GM12878 (cell line): Measurements from ENCODE around the gene ZMYND19. TPM values are rescaled to one million over a fixed set of nuclear protein-coding genes. Genes with fewer than 3 reads are reported as not detected.

Experiments used
- BRCA1 ChIP-seq: IDR thresholded peaks from 2 replicates; pipeline ENCODE4 v1.6.1; 2011; ENCODE audit warnings: low read depth, low read length, improper control_type of control experiment
- CBX5 ChIP-seq: sonication (generic); IDR thresholded peaks from 2 replicates; pipeline ENCODE4 v1.6.1; 2016; ENCODE audit warnings: low read depth, moderate library complexity, mild to moderate bottlenecking, inconsistent platforms
- CHD4 ChIP-seq: fragments of 200-600 bp; sonication (generic); IDR thresholded peaks from 2 replicates; pipeline ENCODE4 v1.6.1; 2016; ENCODE audit warnings: mild to moderate bottlenecking
- CREB1 ChIP-seq: IDR thresholded peaks from 2 replicates; pipeline ENCODE4 v1.6.1; 2012; ENCODE audit warnings: low read depth, mild to moderate bottlenecking, inconsistent platforms
- CREM ChIP-seq: IDR thresholded peaks from 2 replicates; pipeline ENCODE4 v1.6.1; 2014; ENCODE audit warnings: antibody characterized with exemption, low read depth
- HCFC1 ChIP-seq: fragments of 150-350 bp; IDR thresholded peaks from 2 replicates; pipeline ENCODE4 v1.6.1; 2014; ENCODE audit warnings: low read length
- KLF5 ChIP-seq: fragments of 450-650 bp; IDR thresholded peaks from 2 replicates; pipeline ENCODE4 v1.6.1; 2014; ENCODE audit warnings: mild to moderate bottlenecking; ENCODE audit not compliant: partially characterized antibody
- NFIC ChIP-seq: IDR thresholded peaks from 2 replicates; pipeline ENCODE4 v1.6.1; 2012; ENCODE audit warnings: low read depth, mild to moderate bottlenecking, inconsistent platforms, low read length, moderate library complexity
- RB1 ChIP-seq: fragments of 450-650 bp; formaldehyde crosslinking; IDR thresholded peaks from 2 replicates; pipeline ENCODE4 v1.6.1; 2017; ENCODE audit warnings: mild to moderate bottlenecking, borderline replicate concordance
- RELA ChIP-seq: fragments of 450-650 bp; IDR thresholded peaks from 2 replicates; pipeline ENCODE4 v1.8.0; 2014; ENCODE audit warnings: borderline replicate concordance; ENCODE audit not compliant: partially characterized antibody
- STAT3 ChIP-seq: IDR thresholded peaks from 2 replicates; pipeline ENCODE4 v1.6.1; 2011; ENCODE audit warnings: low read depth, low read length, improper control_type of control experiment
- TAF1 ChIP-seq: IDR thresholded peaks from 2 replicates; pipeline ENCODE4 v1.6.1; 2011; ENCODE audit warnings: mild to moderate bottlenecking, low read depth, low read length, borderline replicate concordance
- ZBED1 ChIP-seq: IDR thresholded peaks from 2 replicates; pipeline ENCODE4 v1.6.1; 2016; ENCODE audit warnings: borderline replicate concordance
- ZNF217 ChIP-seq: fragments of 450-650 bp; IDR thresholded peaks from 2 replicates; pipeline ENCODE4 v1.6.1; 2017; ENCODE audit warnings: antibody characterized with exemption, mild to moderate bottlenecking
- polyA plus RNA-seq, 11 experiments: library from polyadenylated mRNA; depleted of rRNA in 4 of 11; unstranded in 6 of 11; stranded (reverse) in 5 of 11; fragments of >200 nt; fragmentation: Nextera tagmentation in 4 of 11; fragmentation: Illumina TruSeq in 1 of 11; extraction: Ambion mirVana in 4 of 11; extraction: Trizol in 1 of 11; gene quantifications; 1 replicate in 1 of 11; 2 replicates in 10 of 11; pipeline versions ENCODE4 v1.2.1 to v1.2.3, GENCODE V29; 2011 to 2016; ENCODE audit warnings: inconsistent platforms in 2 of 11, missing spikeins in 2 of 11, low read depth in 1 of 11
- total RNA-seq, 4 experiments: library from RNA; depleted of rRNA in 3 of 4; stranded (reverse); fragments of >200 nt in 3 of 4; fragmentation: Illumina TruSeq in 1 of 4; extraction: Trizol in 1 of 4; gene quantifications; 2 replicates each; pipeline versions ENCODE4 v1.2.1 to v1.2.3, GENCODE V29; 2013 to 2021
- TF ChIP-seq, protein P1 (sequence below): fragments of 450-650 bp; IDR thresholded peaks from 2 replicates; pipeline ENCODE4 v1.6.1; 2017; ENCODE audit warnings: mild to moderate bottlenecking, low read depth, inconsistent platforms; ENCODE audit not compliant: poor library complexity, severe bottlenecking
- TF ChIP-seq, protein P2 (sequence below), 3 experiments: IDR thresholded peaks in 2 of 3; conservative IDR thresholded peaks in 1 of 3; 2 replicates each; pipeline ENCODE4 v1.5.1; 2011; ENCODE audit warnings: low read depth in 3 of 3, low read length in 3 of 3, mild to moderate bottlenecking in 3 of 3, control low read depth in 2 of 3, moderate library complexity in 2 of 3, inconsistent platforms in 1 of 3, mixed read lengths in 1 of 3; ENCODE audit not compliant: control insufficient read depth in 2 of 3, insufficient read depth in 1 of 3; ENCODE audit errors: extremely low read depth in 1 of 3
- TF ChIP-seq, protein P3 (sequence below): fragments of 450-650 bp; IDR thresholded peaks from 2 replicates; pipeline ENCODE4 v1.6.1; 2017; ENCODE audit warnings: mild to moderate bottlenecking, moderate library complexity
- TF ChIP-seq, protein P4 (sequence below): IDR thresholded peaks from 2 replicates; pipeline ENCODE4 v1.6.1; 2012; ENCODE audit warnings: low read depth, low read length, improper control_type of control experiment
- TF ChIP-seq, protein P5 (sequence below): IDR thresholded peaks from 2 replicates; pipeline ENCODE4 v1.6.1; 2011; ENCODE audit warnings: low read depth, low read length, improper control_type of control experiment, borderline replicate concordance

ZMYND19 gene
- total and polyA plus RNA-seq, 10 of the 15 experiments (the other 5 are each of a cell fraction or from before 2014, with no cell fraction given): 0.84 to 54.8 (median 20.1) TPM

DNA sequence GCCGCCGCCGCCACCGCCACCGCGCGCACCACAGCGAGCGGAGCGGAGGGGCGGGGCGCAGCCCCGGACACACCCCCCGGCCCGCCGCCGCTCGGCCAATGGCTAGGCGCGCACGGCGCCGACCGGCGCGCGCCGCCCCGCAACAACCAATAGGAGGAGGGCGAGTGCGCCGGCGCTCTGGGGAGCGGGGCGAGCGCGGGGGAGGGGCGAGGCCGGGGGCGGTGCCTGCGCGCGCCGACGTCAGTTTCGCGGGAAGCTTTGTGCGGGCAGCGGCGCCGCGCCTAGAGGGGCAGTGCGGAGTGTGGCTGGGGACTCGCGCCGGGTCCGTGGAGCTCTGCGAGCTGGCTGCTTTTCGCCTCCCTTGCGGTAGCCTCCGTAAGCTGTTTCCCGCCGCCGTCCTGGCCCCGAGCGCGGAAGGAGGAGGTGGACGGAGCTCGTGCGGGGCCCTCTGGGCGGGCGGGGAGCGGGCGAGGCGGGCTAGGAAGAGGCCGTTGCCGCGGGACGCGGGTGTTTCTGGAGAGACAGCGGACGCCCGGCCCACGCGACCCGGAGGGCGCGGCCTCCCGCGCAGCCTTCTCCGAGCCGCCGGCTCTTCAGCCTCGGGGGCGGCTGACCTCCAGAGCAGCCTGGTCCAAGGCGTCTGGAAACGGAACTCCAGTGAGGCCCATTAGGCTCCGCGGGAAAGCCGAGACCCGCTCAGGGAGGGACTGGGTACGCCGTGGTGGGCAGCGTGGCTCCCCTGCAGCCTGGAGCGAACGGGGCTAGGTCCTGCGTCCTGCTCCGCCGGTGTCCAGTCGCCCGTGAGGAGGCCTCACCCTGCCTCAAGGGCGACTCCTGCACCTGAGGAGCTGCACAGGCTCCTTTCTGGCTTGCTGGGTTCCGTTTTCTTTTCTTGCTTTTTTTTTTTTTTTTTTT lies at the start of gene ZMYND19 (continued):
- TF ChIP-seq, protein P1, sequence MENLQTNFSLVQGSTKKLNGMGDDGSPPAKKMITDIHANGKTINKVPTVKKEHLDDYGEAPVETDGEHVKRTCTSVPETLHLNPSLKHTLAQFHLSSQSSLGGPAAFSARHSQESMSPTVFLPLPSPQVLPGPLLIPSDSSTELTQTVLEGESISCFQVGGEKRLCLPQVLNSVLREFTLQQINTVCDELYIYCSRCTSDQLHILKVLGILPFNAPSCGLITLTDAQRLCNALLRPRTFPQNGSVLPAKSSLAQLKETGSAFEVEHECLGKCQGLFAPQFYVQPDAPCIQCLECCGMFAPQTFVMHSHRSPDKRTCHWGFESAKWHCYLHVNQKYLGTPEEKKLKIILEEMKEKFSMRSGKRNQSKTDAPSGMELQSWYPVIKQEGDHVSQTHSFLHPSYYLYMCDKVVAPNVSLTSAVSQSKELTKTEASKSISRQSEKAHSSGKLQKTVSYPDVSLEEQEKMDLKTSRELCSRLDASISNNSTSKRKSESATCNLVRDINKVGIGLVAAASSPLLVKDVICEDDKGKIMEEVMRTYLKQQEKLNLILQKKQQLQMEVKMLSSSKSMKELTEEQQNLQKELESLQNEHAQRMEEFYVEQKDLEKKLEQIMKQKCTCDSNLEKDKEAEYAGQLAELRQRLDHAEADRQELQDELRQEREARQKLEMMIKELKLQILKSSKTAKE: no peak
- TF ChIP-seq BRCA1 (no peak), RELA (peak; percentile 11), HCFC1 (no peak), TAF1 (no peak), CBX5 (no peak), STAT3 (no peak), KLF5 (no peak), RB1 (peak; percentile 80; the same call in 1 of the 2 replicates), CREB1 (peak; percentile 83), ZNF217 (no peak), ZBED1 (no peak), CHD4 (no peak), NFIC (no peak), CREM (no peak; the same call in 1 of the 2 replicates)
- TF ChIP-seq, protein P2, sequence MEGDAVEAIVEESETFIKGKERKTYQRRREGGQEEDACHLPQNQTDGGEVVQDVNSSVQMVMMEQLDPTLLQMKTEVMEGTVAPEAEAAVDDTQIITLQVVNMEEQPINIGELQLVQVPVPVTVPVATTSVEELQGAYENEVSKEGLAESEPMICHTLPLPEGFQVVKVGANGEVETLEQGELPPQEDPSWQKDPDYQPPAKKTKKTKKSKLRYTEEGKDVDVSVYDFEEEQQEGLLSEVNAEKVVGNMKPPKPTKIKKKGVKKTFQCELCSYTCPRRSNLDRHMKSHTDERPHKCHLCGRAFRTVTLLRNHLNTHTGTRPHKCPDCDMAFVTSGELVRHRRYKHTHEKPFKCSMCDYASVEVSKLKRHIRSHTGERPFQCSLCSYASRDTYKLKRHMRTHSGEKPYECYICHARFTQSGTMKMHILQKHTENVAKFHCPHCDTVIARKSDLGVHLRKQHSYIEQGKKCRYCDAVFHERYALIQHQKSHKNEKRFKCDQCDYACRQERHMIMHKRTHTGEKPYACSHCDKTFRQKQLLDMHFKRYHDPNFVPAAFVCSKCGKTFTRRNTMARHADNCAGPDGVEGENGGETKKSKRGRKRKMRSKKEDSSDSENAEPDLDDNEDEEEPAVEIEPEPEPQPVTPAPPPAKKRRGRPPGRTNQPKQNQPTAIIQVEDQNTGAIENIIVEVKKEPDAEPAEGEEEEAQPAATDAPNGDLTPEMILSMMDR (IDR thresholded peaks at IDR 0.05 in 2 of 3, conservative IDR thresholded peaks at IDR 0.05 in 1 of 3; ENCODE audit: control insufficient read depth in 2 of 3, extremely low read depth in 1 of 3, insufficient read depth in 1 of 3, low read depth in 3 of 3, low read length in 3 of 3): no peak
- TF ChIP-seq, protein P3, sequence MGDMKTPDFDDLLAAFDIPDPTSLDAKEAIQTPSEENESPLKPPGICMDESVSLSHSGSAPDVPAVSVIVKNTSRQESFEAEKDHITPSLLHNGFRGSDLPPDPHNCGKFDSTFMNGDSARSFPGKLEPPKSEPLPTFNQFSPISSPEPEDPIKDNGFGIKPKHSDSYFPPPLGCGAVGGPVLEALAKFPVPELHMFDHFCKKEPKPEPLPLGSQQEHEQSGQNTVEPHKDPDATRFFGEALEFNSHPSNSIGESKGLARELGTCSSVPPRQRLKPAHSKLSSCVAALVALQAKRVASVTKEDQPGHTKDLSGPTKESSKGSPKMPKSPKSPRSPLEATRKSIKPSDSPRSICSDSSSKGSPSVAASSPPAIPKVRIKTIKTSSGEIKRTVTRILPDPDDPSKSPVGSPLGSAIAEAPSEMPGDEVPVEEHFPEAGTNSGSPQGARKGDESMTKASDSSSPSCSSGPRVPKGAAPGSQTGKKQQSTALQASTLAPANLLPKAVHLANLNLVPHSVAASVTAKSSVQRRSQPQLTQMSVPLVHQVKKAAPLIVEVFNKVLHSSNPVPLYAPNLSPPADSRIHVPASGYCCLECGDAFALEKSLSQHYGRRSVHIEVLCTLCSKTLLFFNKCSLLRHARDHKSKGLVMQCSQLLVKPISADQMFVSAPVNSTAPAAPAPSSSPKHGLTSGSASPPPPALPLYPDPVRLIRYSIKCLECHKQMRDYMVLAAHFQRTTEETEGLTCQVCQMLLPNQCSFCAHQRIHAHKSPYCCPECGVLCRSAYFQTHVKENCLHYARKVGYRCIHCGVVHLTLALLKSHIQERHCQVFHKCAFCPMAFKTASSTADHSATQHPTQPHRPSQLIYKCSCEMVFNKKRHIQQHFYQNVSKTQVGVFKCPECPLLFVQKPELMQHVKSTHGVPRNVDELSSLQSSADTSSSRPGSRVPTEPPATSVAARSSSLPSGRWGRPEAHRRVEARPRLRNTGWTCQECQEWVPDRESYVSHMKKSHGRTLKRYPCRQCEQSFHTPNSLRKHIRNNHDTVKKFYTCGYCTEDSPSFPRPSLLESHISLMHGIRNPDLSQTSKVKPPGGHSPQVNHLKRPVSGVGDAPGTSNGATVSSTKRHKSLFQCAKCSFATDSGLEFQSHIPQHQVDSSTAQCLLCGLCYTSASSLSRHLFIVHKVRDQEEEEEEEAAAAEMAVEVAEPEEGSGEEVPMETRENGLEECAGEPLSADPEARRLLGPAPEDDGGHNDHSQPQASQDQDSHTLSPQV: no peak
- TF ChIP-seq, protein P4, sequence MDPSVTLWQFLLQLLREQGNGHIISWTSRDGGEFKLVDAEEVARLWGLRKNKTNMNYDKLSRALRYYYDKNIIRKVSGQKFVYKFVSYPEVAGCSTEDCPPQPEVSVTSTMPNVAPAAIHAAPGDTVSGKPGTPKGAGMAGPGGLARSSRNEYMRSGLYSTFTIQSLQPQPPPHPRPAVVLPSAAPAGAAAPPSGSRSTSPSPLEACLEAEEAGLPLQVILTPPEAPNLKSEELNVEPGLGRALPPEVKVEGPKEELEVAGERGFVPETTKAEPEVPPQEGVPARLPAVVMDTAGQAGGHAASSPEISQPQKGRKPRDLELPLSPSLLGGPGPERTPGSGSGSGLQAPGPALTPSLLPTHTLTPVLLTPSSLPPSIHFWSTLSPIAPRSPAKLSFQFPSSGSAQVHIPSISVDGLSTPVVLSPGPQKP: no peak
- TF ChIP-seq, protein P5, sequence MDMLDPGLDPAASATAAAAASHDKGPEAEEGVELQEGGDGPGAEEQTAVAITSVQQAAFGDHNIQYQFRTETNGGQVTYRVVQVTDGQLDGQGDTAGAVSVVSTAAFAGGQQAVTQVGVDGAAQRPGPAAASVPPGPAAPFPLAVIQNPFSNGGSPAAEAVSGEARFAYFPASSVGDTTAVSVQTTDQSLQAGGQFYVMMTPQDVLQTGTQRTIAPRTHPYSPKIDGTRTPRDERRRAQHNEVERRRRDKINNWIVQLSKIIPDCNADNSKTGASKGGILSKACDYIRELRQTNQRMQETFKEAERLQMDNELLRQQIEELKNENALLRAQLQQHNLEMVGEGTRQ: no peak
